Vagina (tissue), 2 donors: ENCODE data around the gene PTPRM. TPM values are rescaled to one million over a fixed set of nuclear protein-coding genes. Genes with fewer than 3 reads are reported as not detected.

Source experiments
- DNase-seq, 2 donors: peaks; one replicate each; pipeline ENCODE4 v3.0.0-alpha.2; 2017; ENCODE audit errors: extremely low spot score in 2 of 2
- H3K27ac ChIP-seq: fragments of 200-600 bp; sonication (generic); one replicate; pipeline ENCODE4 v1.5.1; 2019
- H3K27me3 ChIP-seq: fragments of 200-600 bp; sonication (generic); one replicate; pipeline ENCODE4 v1.5.1; 2019
- H3K36me3 ChIP-seq, 2 donors: fragments of 200-600 bp; sonication (generic); one replicate each; pipeline ENCODE4 v1.5.1; 2017 to 2019
- H3K4me1 ChIP-seq: fragments of 200-600 bp; sonication (generic); one replicate; pipeline ENCODE4 v1.5.1; 2019
- H3K4me3 ChIP-seq, 2 donors: fragments of 200-600 bp; sonication (generic); 1 replicate in 1 of 2; 2 replicates in 1 of 2; pipeline ENCODE4 v1.5.1; 2016 to 2019
- H3K9me3 ChIP-seq: fragments of 200-600 bp; sonication (generic); one replicate; pipeline ENCODE4 v1.5.1; 2019
- CTCF ChIP-seq, 3 experiments: fragments of 450-650 bp in 2 of 3; fragments of 200-600 bp in 1 of 3; sonication (generic) in 1 of 3; IDR thresholded peaks; one replicate each; pipeline ENCODE4 v1.5.1; 2017 to 2019; ENCODE audit warnings: antibody characterized with exemption in 3 of 3, mild to moderate bottlenecking in 2 of 3, moderate library complexity in 2 of 3
- POLR2A ChIP-seq, 2 donors: fragments of 450-650 bp; IDR thresholded peaks; one replicate each; pipeline ENCODE4 v1.6.1; 2017; ENCODE audit warnings: antibody characterized with exemption in 2 of 2, mild to moderate bottlenecking in 2 of 2, moderate library complexity in 2 of 2
- POLR2AphosphoS5 ChIP-seq, 2 donors: sonication (generic); formaldehyde crosslinking; IDR thresholded peaks; one replicate each; pipeline ENCODE4 v1.9.0; 2017; ENCODE audit warnings: antibody characterized with exemption in 2 of 2, mild to moderate bottlenecking in 2 of 2, low read depth in 1 of 2; ENCODE audit not compliant: insufficient read depth in 1 of 2
- intact Hi-C: fragments of 100-400 bp; cut with DNase I; formaldehyde crosslinking; loops from one replicate; pipeline ENCODE4 v1.15.1; 2023
- total RNA-seq: library from RNA; depleted of rRNA; stranded (reverse); fragments of >200 nt; gene quantifications from one replicate; pipeline ENCODE4 v1.2.3, GENCODE V29; 2016

PTPRM gene
- total RNA-seq, 1 donor from 2014 or later: 60.2 TPM

- no peaks in the 10 kb centered on the region for H3K4me1 ChIP-seq
- DNase-seq: no peak
- H3K9me3 ChIP-seq: no peaks in the 10 kb centered on the region
- intact Hi-C loops: no loop called here
- H3K27ac ChIP-seq: no peak overlapping the region
- no peaks in the 10 kb centered on the region for H3K36me3 ChIP-seq
- no peaks in the 10 kb centered on the region for H3K27me3 ChIP-seq
- H3K4me3 ChIP-seq: no peak overlapping the region
- no peak for TF ChIP-seq POLR2AphosphoS5 (IDR thresholded peaks at IDR 0.05; ENCODE audit: insufficient read depth in 1 of 2, low read depth in 1 of 2)
- no peak for TF ChIP-seq POLR2A (IDR thresholded peaks at IDR 0.05)
- no peak for TF ChIP-seq CTCF (IDR thresholded peaks at IDR 0.05)
Observed at GRCh38 chr18:7775128-7775527, 208.0 kb downstream of the PTPRM start.

GRCh38 chr18:7775843-7776242 is 208.7 kb downstream of the PTPRM start:
- Histone ChIP-seq H3K36me3 (no peaks in the 10 kb centered on the region), H3K27ac (no peak overlapping the region), H3K9me3 (no peaks in the 10 kb centered on the region), H3K27me3 (no peaks in the 10 kb centered on the region), H3K4me3 (no peak overlapping the region), H3K4me1 (no peaks in the 10 kb centered on the region)
- intact Hi-C loops: no loop called here
- no peak for DNase-seq
- no peak for TF ChIP-seq POLR2AphosphoS5 (IDR thresholded peaks at IDR 0.05; ENCODE audit: insufficient read depth in 1 of 2, low read depth in 1 of 2)
- no peak for TF ChIP-seq CTCF (IDR thresholded peaks at IDR 0.05)
- TF ChIP-seq POLR2A (IDR thresholded peaks at IDR 0.05): no peak

GRCh38 chr18:7778181-7778580 is 211.1 kb downstream of the PTPRM start:
- Histone ChIP-seq H3K4me3 (no peak overlapping the region), H3K9me3 (no peaks in the 10 kb centered on the region), H3K36me3 (no peaks in the 10 kb centered on the region), H3K27ac (no peak overlapping the region), H3K27me3 (no peaks in the 10 kb centered on the region), H3K4me1 (no peaks in the 10 kb centered on the region)
- TF ChIP-seq POLR2AphosphoS5 (IDR thresholded peaks at IDR 0.05; ENCODE audit: insufficient read depth in 1 of 2, low read depth in 1 of 2): no peak
- no peak for TF ChIP-seq POLR2A (IDR thresholded peaks at IDR 0.05)
- no peak for TF ChIP-seq CTCF (IDR thresholded peaks at IDR 0.05)
- no peak for DNase-seq
- intact Hi-C loops: no loop called here

- DNase-seq: no peak
- H3K36me3 ChIP-seq: no peaks in the 10 kb centered on the region
- H3K4me3 ChIP-seq: no peak overlapping the region
- no peak for TF ChIP-seq POLR2AphosphoS5 (IDR thresholded peaks at IDR 0.05; ENCODE audit: insufficient read depth in 1 of 2, low read depth in 1 of 2)
- TF ChIP-seq POLR2A (IDR thresholded peaks at IDR 0.05): no peak
- no peak for TF ChIP-seq CTCF (IDR thresholded peaks at IDR 0.05)
- no peaks in the 10 kb centered on the region for H3K4me1 ChIP-seq
- H3K27me3 ChIP-seq: no peaks in the 10 kb centered on the region
- H3K27ac ChIP-seq: no peak overlapping the region
- intact Hi-C loops: no loop called here
- no peaks in the 10 kb centered on the region for H3K9me3 ChIP-seq
Observed at GRCh38 chr18:7779211-7779610, 212.1 kb downstream of the PTPRM start.

- H3K36me3 ChIP-seq: no peaks in the 10 kb centered on the region
- H3K27ac ChIP-seq: no peak overlapping the region
- H3K27me3 ChIP-seq: no peaks in the 10 kb centered on the region
- DNase-seq: no peak
- TF ChIP-seq CTCF (IDR thresholded peaks at IDR 0.05) (no peak), POLR2AphosphoS5 (IDR thresholded peaks at IDR 0.05; ENCODE audit: insufficient read depth in 1 of 2, low read depth in 1 of 2) (no peak), POLR2A (IDR thresholded peaks at IDR 0.05) (no peak)
- intact Hi-C loops: no loop called here
- H3K4me3 ChIP-seq: no peak overlapping the region
- H3K9me3 ChIP-seq: no peaks in the 10 kb centered on the region
- no peaks in the 10 kb centered on the region for H3K4me1 ChIP-seq
Observed at GRCh38 chr18:7784171-7784570, 217.1 kb downstream of the PTPRM start.
